Left lung (tissue), 10 donors: Measurements from ENCODE around the gene POP4. TPM values are rescaled to one million over a fixed set of nuclear protein-coding genes. Genes with fewer than 3 reads are reported as not detected.
"Not testable (repeated sequence)": the region's sequence is repeated elsewhere in the genome, so short reads cannot be mapped to it uniquely, and the experiment has no call there.

Experiments
- ATAC-seq: fragments of 200-7000 bp; cut with Tn5 transposase; one replicate; pipeline ENCODE4 v1.9.1; 2020; ENCODE audit warnings: moderate library complexity
- DNase-seq, 4 donors: peaks; one replicate each; pipeline ENCODE4 v3.0.0-alpha.2; 2013 to 2020
- H3K27ac ChIP-seq, 2 donors: fragments of 200-600 bp; sonication (generic) in 1 of 2; one replicate each; pipeline versions ENCODE4 v1.5.0 to v1.8.0; 2020 to 2021
- H3K27me3 ChIP-seq, 2 donors: fragments of 200-600 bp; sonication (generic) in 1 of 2; one replicate each; pipeline versions ENCODE4 v1.5.0 to v1.8.0; 2020 to 2021
- H3K36me3 ChIP-seq, 2 donors: fragments of 200-600 bp; sonication (generic) in 1 of 2; one replicate each; pipeline versions ENCODE4 v1.5.0 to v1.8.0; 2020 to 2021
- H3K4me1 ChIP-seq, 2 donors: fragments of 200-600 bp; one replicate each; pipeline ENCODE4 v1.8.0; 2021
- H3K4me3 ChIP-seq, 2 donors: fragments of 200-600 bp; sonication (generic) in 1 of 2; one replicate each; pipeline versions ENCODE4 v1.5.0 to v1.8.0; 2020 to 2021; ENCODE audit warnings: mild to moderate bottlenecking in 1 of 2
- H3K9me3 ChIP-seq, 2 donors: fragments of 200-600 bp; sonication (generic) in 1 of 2; one replicate each; pipeline versions ENCODE4 v1.5.0 to v1.8.0; 2020 to 2021
- intact Hi-C, 2 donors: fragments of 100-400 bp; cut with DNase I; formaldehyde crosslinking; loops; one replicate each; pipeline versions ENCODE4 v1.11.2 to v1.14.2; 2022
- polyA plus RNA-seq, 6 donors: library from polyadenylated mRNA; unstranded; fragments of 120-200 nt; gene quantifications; one replicate each; pipeline ENCODE4 v1.2.1, GENCODE V29; 2013; ENCODE audit not compliant: insufficient read length in 6 of 6
- total RNA-seq, 2 donors: library from RNA; stranded (reverse); fragmentation: NEBNext Ultra II Directional; extraction: Animal tissue kit (Norgen Biotek cat#: 25700); gene quantifications; one replicate each; pipeline ENCODE4 v1.2.1, GENCODE V29; 2021
- TF ChIP-seq, protein P1 (sequence below), 2 donors: fragments of 200-600 bp; sonication (generic) in 1 of 2; IDR thresholded peaks; one replicate each; pipeline versions ENCODE4 v1.5.0 to v1.8.0; 2021; ENCODE audit warnings: antibody characterized with exemption in 2 of 2
- donor health status: DM: no; HTN: yes; CAD: no.
- donor health status: DM: no; HTN: no; CAD: no.

Gene POP4
- total and polyA plus RNA-seq, 8 donors: 49.2 to 66.9 (median 54.4) TPM

DNA sequence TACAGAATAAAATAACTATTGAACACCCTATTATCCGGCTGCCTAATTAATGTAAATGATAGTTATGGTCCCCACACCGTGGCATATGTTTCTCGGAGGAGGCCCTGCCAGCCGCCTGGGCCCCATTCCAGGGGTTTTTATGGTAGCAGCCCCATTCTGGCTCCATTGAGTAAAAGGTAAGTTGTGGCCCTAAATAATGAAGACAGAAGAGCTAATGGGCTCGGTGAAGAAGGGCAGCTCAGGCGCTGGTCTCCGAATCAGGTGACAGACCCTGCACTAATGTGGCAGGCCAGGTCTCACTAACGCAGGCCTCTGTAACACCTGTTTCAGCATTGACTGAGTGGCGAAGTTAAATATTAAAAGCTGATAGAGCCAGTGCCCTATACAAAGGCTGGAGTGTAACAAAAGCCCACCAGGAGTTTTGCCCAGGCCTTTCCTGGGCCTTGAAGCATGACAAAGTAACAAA, 19.1 kb downstream of the POP4 start:
- DNase-seq (no peak), ATAC-seq (no peak)
- no peaks in the 10 kb centered on the region for H3K4me1 ChIP-seq
- intact Hi-C loops: no loop called here
- TF ChIP-seq, protein P1, sequence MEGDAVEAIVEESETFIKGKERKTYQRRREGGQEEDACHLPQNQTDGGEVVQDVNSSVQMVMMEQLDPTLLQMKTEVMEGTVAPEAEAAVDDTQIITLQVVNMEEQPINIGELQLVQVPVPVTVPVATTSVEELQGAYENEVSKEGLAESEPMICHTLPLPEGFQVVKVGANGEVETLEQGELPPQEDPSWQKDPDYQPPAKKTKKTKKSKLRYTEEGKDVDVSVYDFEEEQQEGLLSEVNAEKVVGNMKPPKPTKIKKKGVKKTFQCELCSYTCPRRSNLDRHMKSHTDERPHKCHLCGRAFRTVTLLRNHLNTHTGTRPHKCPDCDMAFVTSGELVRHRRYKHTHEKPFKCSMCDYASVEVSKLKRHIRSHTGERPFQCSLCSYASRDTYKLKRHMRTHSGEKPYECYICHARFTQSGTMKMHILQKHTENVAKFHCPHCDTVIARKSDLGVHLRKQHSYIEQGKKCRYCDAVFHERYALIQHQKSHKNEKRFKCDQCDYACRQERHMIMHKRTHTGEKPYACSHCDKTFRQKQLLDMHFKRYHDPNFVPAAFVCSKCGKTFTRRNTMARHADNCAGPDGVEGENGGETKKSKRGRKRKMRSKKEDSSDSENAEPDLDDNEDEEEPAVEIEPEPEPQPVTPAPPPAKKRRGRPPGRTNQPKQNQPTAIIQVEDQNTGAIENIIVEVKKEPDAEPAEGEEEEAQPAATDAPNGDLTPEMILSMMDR (IDR thresholded peaks at IDR 0.05): no peak
- H3K9me3 ChIP-seq: no peaks in the 10 kb centered on the region
- no peak overlapping the region for H3K4me3 ChIP-seq
- no peak overlapping the region for H3K27ac ChIP-seq
- H3K27me3 ChIP-seq: peaks cover 0 to 22% of the 10 kb centered on the region in 2 donors
- H3K36me3 ChIP-seq: no peaks in the 10 kb centered on the region

DNA sequence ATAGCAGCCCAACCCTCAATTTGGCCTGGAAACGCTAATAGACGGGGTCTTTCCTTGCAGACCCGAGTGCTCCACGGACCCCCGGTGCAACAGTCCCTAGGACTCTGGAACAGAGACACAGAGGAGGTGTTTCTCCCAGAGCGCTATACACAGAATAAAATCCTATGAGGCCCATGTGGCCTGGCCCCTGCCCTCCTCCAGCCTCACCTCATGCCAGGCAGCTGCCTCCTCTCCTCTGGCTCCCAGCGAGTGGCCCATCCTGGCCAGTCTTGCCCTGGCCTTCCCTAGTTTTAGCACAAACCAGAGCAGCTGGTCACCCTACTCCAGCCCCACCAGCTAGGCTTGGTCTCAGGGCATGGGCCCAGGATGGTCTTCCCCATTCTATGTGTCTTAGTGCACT, 20.3 kb downstream of the POP4 start:
- Histone ChIP-seq H3K36me3 (no peaks in the 10 kb centered on the region), H3K4me3 (no peak overlapping the region), H3K27me3 (peaks cover 0 to 12% of the 10 kb centered on the region in 2 donors), H3K27ac (no peak overlapping the region), H3K4me1 (no peaks in the 10 kb centered on the region), H3K9me3 (no peaks in the 10 kb centered on the region)
- intact Hi-C loops: no loop called here
- TF ChIP-seq, protein P1 (IDR thresholded peaks at IDR 0.05): no peak
- ATAC-seq (no peak), DNase-seq (no peak)

DNA sequence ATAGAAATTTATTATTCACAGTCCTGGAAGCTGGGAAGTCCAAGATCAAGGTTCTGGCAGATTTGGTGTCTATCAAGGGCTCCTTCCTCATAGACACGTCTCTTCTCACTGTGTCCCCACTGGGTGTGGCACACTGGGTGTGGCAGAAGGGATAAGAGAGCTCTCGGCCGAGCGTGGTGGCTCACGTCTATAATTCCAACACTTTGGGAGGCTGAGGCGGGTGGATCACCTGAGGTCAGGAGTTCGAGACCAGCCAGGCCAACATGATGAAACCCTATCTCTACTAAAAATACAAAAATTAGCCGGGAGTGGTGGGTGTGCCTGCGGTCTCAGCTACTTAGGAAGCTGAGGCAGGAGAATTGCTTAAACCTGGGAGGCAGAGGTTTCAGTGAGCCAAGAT, 20.7 kb downstream of the POP4 start:
- H3K36me3 ChIP-seq, H3K9me3 ChIP-seq, DNase-seq, ATAC-seq, H3K4me3 ChIP-seq, H3K27ac ChIP-seq, H3K27me3 ChIP-seq, intact Hi-C loops, H3K4me1 ChIP-seq: not testable (repeated sequence)

DNA sequence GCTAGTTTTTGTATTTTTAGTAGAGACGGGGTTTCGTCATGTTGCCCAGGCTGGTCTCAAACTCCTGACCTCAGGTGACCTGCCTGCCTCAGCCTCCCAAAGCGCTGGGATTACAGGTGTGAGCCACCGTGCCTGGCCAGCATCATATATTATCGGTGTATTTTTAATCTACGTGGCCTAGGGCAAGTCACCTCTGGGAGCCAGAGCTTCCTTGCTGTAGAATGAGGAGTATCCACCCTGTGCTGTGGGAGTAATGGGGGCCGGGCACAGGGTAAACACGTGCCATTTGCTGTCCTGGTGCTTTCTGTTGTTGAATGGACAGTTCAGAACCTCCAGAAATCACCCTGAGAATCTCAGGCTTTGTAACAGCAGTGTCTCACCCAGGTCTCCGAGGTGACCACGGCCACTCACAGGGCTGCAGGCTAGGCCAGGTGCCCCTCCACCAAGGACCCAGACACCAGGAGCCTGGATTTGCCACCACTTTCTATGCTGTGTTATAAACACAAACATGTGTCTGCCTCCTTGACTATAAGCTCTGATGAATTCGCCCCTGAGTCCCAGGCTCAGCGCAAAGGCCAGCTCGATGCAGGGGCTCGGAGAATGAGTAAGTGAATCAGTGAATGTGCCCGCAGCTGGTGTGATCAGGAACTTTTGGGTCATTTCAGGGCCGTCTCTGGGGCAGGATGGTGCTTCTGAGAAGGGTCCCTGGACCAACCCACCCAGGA, 22.7 kb downstream of the POP4 start:
- no peaks in the 10 kb centered on the region for H3K4me1 ChIP-seq
- TF ChIP-seq, protein P1 (IDR thresholded peaks at IDR 0.05): no peak
- peak in 1 of 4 donors; percentile 4 for DNase-seq
- H3K27me3 ChIP-seq: no peaks in the 10 kb centered on the region
- ATAC-seq: no peak
- no peaks in the 10 kb centered on the region for H3K9me3 ChIP-seq
- intact Hi-C loops: no loop called here
- no peak overlapping the region for H3K4me3 ChIP-seq
- no peak overlapping the region for H3K27ac ChIP-seq
- no peaks in the 10 kb centered on the region for H3K36me3 ChIP-seq

DNA sequence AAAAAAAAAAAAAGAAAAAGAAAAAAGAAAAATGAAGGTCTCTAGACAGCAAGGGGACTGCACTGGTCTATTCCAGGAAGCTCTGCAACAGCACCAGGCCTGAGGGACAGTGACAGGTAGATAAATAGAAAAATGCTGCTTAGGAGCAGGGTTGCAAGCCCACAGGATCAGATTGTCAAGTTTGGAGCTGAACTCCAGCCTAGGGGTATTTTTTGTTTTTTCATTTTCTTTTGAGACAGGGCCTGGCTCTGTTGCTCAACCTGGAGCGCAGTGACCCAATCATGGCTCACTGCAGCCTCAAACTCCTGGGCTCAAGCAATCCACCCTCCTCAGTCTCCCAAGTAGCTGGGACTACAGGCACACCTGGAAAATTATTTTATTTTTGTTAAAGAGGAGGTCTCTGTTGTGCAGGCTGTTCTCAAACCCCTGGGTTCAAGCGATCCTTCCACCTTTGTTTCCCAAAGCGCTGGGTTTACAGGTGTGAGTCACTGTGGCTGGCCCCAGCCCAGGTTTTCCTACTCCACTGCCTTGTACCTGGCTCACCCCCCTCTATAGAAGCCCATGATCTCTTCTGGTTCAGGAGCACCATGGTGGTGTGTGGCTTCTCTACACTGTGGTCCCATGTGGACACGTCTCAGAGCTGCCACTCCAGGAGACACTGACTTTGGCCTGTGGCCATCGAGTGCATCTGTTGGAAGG, 23.9 kb downstream of the POP4 start:
- Histone ChIP-seq H3K4me3 (no peak overlapping the region), H3K27me3 (no peaks in the 10 kb centered on the region), H3K27ac (no peak overlapping the region), H3K9me3 (no peaks in the 10 kb centered on the region), H3K4me1 (no peaks in the 10 kb centered on the region), H3K36me3 (no peaks in the 10 kb centered on the region)
- no peak for ATAC-seq
- intact Hi-C loops: no loop called here
- peak in 1 of 4 donors; percentile 21 for DNase-seq
- TF ChIP-seq, protein P1 (IDR thresholded peaks at IDR 0.05): no peak
